K562 (cell line): ENCODE data around the gene PLCB1. TPM values are rescaled to one million over a fixed set of nuclear protein-coding genes. Genes with fewer than 3 reads are reported as not detected.

Source experiments
- ATAC-seq: fragments of 200-7000 bp; cut with Tn5 transposase; 3 replicates; pipeline ENCODE4 v1.9.1; 2020; ENCODE audit warnings: moderate library complexity
- BruUV-seq: library from RNA; stranded (reverse); fragments of 400-500 nt; replicated peaks from 2 replicates; lab custom pipeline; 2021; lab: Mats Ljungman, UMichigan
- CTCF ChIA-PET: fragments of 300-600 bp; formaldehyde crosslinking; extraction: SDS; loops from one replicate; lab custom pipeline; 2021; ENCODE audit warnings: low intra/inter-chr PET ratio; lab: Yijun Ruan, JAX
- POLR2A ChIA-PET: fragments of 300-600, 350-650 bp; sonication (Branson Sonifier 250); formaldehyde crosslinking; extraction: SDS; loops from one replicate; lab custom pipeline; 2021; ENCODE audit warnings: antibody characterized with exemption, inconsistent platforms; lab: Yijun Ruan, JAX
- DNase-seq, 4 experiments: peaks; one replicate each; pipeline versions ENCODE4 v3.0.0 to v3.0.0-alpha.2; 2011 to 2018; ENCODE audit warnings: low spot score in 3 of 4, mixed read lengths in 3 of 4; ENCODE audit errors: extremely low read depth in 1 of 4
- FAIRE-seq: peaks from 2 replicates; lab custom pipeline; 2011; peaks lifted over from hg19 to GRCh38; lab: Jason Lieb, UNC
- H2AFZ ChIP-seq: 2 replicates; pipeline ENCODE4 v1.6.0; 2011; ENCODE audit warnings: low read depth, low read length, control low read depth, inconsistent platforms
- H3K27ac ChIP-seq: fragments of 200-600 bp; 3 replicates; pipeline ENCODE4 v1.8.0; 2011; ENCODE audit warnings: low read depth, mild to moderate bottlenecking, control low read depth, inconsistent platforms, low read length, moderate library complexity, mixed read lengths; ENCODE audit errors: extremely low read depth
- H3K27me3 ChIP-seq, 2 experiments: fragments of 300-600 bp in 1 of 2; 2 replicates in 1 of 2; 3 replicates in 1 of 2; pipeline versions ENCODE4 v1.6.0 to v1.8.0; 2011; ENCODE audit warnings: inconsistent platforms in 2 of 2, low read length in 2 of 2, mild to moderate bottlenecking in 1 of 2, mixed read lengths in 1 of 2, moderate library complexity in 1 of 2; ENCODE audit not compliant: control insufficient read depth in 2 of 2, insufficient read depth in 2 of 2
- H3K36me3 ChIP-seq: fragments of 300-600 bp; 3 replicates; pipeline ENCODE4 v1.8.0; 2011; ENCODE audit warnings: mild to moderate bottlenecking, low read length, inconsistent platforms; ENCODE audit not compliant: control insufficient read depth, insufficient read depth
- H3K4me1 ChIP-seq, 2 experiments: fragments of 200-600 bp in 1 of 2; replicated peaks in 1 of 2; 2 replicates in 1 of 2; 3 replicates in 1 of 2; pipeline versions ENCODE4 v1.5.1 to v1.8.0; 2011; ENCODE audit warnings: inconsistent platforms in 2 of 2, low read length in 2 of 2, mild to moderate bottlenecking in 1 of 2, mixed read lengths in 1 of 2, moderate library complexity in 1 of 2; ENCODE audit not compliant: control insufficient read depth in 2 of 2, insufficient read depth in 2 of 2
- H3K4me2 ChIP-seq: 2 replicates; pipeline ENCODE4 v1.6.1; 2011; ENCODE audit warnings: low read length, control low read depth, inconsistent platforms, mixed read lengths; ENCODE audit not compliant: insufficient read depth
- H3K4me3 ChIP-seq: fragments of 200-600 bp; sonication (generic), shearing (Covaris generic); 2 replicates; pipeline ENCODE4 v1.5.1; 2016; ENCODE audit warnings: control low read depth, inconsistent platforms
- H3K79me2 ChIP-seq: fragments of 200-600 bp; 3 replicates; pipeline ENCODE4 v1.8.0; 2011; ENCODE audit warnings: low read length, inconsistent platforms; ENCODE audit not compliant: control insufficient read depth, insufficient read depth
- H3K9ac ChIP-seq, 2 experiments: 2 replicates each; pipeline versions ENCODE4 v1.6.0 to v1.6.1; 2011; ENCODE audit warnings: low read depth in 2 of 2, low read length in 2 of 2, control low read depth in 1 of 2, inconsistent platforms in 1 of 2, mild to moderate bottlenecking in 1 of 2, mixed read lengths in 1 of 2; ENCODE audit not compliant: insufficient read depth in 1 of 2
- H3K9me1 ChIP-seq: one replicate; pipeline ENCODE4 v1.6.0; 2011; ENCODE audit warnings: inconsistent platforms, mild to moderate bottlenecking, low read length, moderate library complexity; ENCODE audit not compliant: control insufficient read depth, insufficient read depth
- H3K9me3 ChIP-seq: replicated peaks from 2 replicates; pipeline ENCODE4 v1.5.1; 2011; ENCODE audit warnings: low read depth, low read length, inconsistent platforms; ENCODE audit not compliant: control insufficient read depth, insufficient read depth
- H4K20me1 ChIP-seq: replicated peaks from 2 replicates; pipeline ENCODE4 v1.6.1; 2011; ENCODE audit warnings: low read length, inconsistent platforms, mixed read lengths; ENCODE audit not compliant: control insufficient read depth, insufficient read depth
- ELF2 ChIP-seq: fragments of 250-450 bp; sonication (Bioruptor Pico); IDR thresholded peaks from 2 replicates; pipeline ENCODE4 v1.5.0; 2021; ENCODE audit warnings: mild to moderate bottlenecking
- FOXM1 ChIP-seq, 2 experiments: fragments of 450-650 bp in 1 of 2; sonication (generic) in 1 of 2; formaldehyde crosslinking in 1 of 2; IDR thresholded peaks; 2 replicates each; pipeline versions ENCODE4 v1.6.1 to v1.9.0; 2017 to 2022; ENCODE audit warnings: low read depth in 2 of 2, mild to moderate bottlenecking in 2 of 2, missing genetic modification reagents in 1 of 2, moderate library complexity in 1 of 2
- FOXP1 ChIP-seq: sonication (generic); formaldehyde crosslinking; IDR thresholded peaks from 2 replicates; pipeline ENCODE4 v1.8.0; 2022; ENCODE audit warnings: mild to moderate bottlenecking, missing genetic modification reagents
- HIVEP1 ChIP-seq: fragments of 250-450 bp; sonication (Bioruptor Pico); IDR thresholded peaks from 2 replicates; pipeline ENCODE4 v1.4.0; 2020; ENCODE audit warnings: mild to moderate bottlenecking
- HNRNPH1 ChIP-seq: fragments of 200-400 bp; formaldehyde crosslinking; optimal IDR thresholded peaks from 2 replicates; pipeline ENCODE3; 2017; ENCODE audit warnings: low read depth, mild to moderate bottlenecking, low read length, moderate library complexity
- MXD1 ChIP-seq: fragments of 250-450 bp; sonication (Bioruptor Pico); IDR thresholded peaks from 2 replicates; pipeline ENCODE4 v1.8.0; 2021; ENCODE audit warnings: borderline replicate concordance, mild to moderate bottlenecking, moderate library complexity; ENCODE audit not compliant: poor library complexity, severe bottlenecking
- NFATC3 ChIP-seq: fragments of 450-650 bp; IDR thresholded peaks from 2 replicates; pipeline ENCODE4 v1.6.1; 2017; ENCODE audit warnings: mild to moderate bottlenecking
- RBM17 ChIP-seq: fragments of 200-400 bp; formaldehyde crosslinking; IDR thresholded peaks from 2 replicates; pipeline ENCODE4 v1.6.1; 2017; ENCODE audit warnings: low read depth, mild to moderate bottlenecking, low read length, borderline replicate concordance
- RUNX1 ChIP-seq: sonication (generic); IDR thresholded peaks from 2 replicates; pipeline ENCODE4 v1.6.1; 2016; ENCODE audit warnings: antibody characterized with exemption, low read depth
- SLC30A9 ChIP-seq: fragments of 250-450 bp; sonication (Bioruptor Pico); IDR thresholded peaks from 2 replicates; pipeline ENCODE4 v1.8.0; 2022; ENCODE audit warnings: mild to moderate bottlenecking, moderate library complexity
- SMC3 ChIP-seq: conservative IDR thresholded peaks from 2 replicates; pipeline ENCODE4 v1.6.1; 2011; ENCODE audit warnings: low read depth, low read length, improper control_type of control experiment; ENCODE audit not compliant: insufficient read depth
- SRSF7 ChIP-seq: fragments of 200-400 bp; formaldehyde crosslinking; optimal IDR thresholded peaks from 2 replicates; pipeline ENCODE3; 2017; ENCODE audit warnings: mild to moderate bottlenecking, low read depth, low read length
- TEAD1 ChIP-seq, 2 experiments: fragments of 450-650 bp in 1 of 2; sonication (generic) in 1 of 2; formaldehyde crosslinking; IDR thresholded peaks; 2 replicates each; pipeline versions ENCODE4 v1.4.0 to v1.8.0; 2020 to 2022; ENCODE audit warnings: mild to moderate bottlenecking in 2 of 2, missing genetic modification reagents in 1 of 2
- THAP7 ChIP-seq: fragments of 250-450 bp; sonication (Bioruptor Pico); IDR thresholded peaks from 2 replicates; pipeline ENCODE4 v1.5.0; 2021
- THRA ChIP-seq: fragments of 450-650 bp; IDR thresholded peaks from 2 replicates; pipeline ENCODE4 v1.6.1; 2017; ENCODE audit warnings: mild to moderate bottlenecking, moderate library complexity
- ZNF212 ChIP-seq: fragments of 450-650 bp; formaldehyde crosslinking; IDR thresholded peaks from 2 replicates; pipeline ENCODE4 v1.4.0; 2020; ENCODE audit warnings: mild to moderate bottlenecking
- ZNF24 ChIP-seq: fragments of 450-650 bp; IDR thresholded peaks from 2 replicates; pipeline ENCODE4 v1.6.1; 2016
- ZNF408 ChIP-seq: fragments of 250-450 bp; sonication (Bioruptor Pico); IDR thresholded peaks from 2 replicates; pipeline ENCODE4 v1.4.0; 2020; ENCODE audit warnings: low read depth, mild to moderate bottlenecking, moderate library complexity
- ZNF717 ChIP-seq: fragments of 250-450 bp; sonication (Bioruptor Pico); IDR thresholded peaks from 2 replicates; pipeline ENCODE4 v1.5.0; 2021
- WGBS: fragments of 100-300 bp; shearing (Covaris generic); methylation state at CpG from one replicate; pipeline ENCODE4 v1.1.6; 2016; ENCODE audit warnings: low coverage, mixed read lengths; ENCODE audit not compliant: insufficient coverage; ENCODE audit errors: missing lambda C conversion rate; 5-methylcytosine and 5-hydroxymethylcytosine counted together
- in situ Hi-C: fragments of 300-500 bp; cut with MboI; formaldehyde crosslinking; loops from 4 replicates; pipeline ENCODE4 v1.15.0; 2018; ENCODE audit warnings: inconsistent platforms, mixed read lengths
- intact Hi-C: fragments of 100-400 bp; cut with micrococcal nuclease; formaldehyde crosslinking; loops from 2 replicates; pipeline ENCODE4 v1.14.2; 2022
- polyA plus RNA-seq, 8 experiments: library from polyadenylated mRNA; depleted of rRNA in 4 of 8; stranded (reverse) in 5 of 8; unstranded in 3 of 8; fragments of >200 nt; fragmentation: Nextera tagmentation in 2 of 8; fragmentation: Illumina TruSeq in 1 of 8; extraction: Ambion mirVana in 2 of 8; extraction: Trizol in 1 of 8; gene quantifications; 2 replicates each; pipeline versions ENCODE4 v1.2.1 to v1.2.3, GENCODE V29; 2011 to 2014; ENCODE audit warnings: inconsistent platforms in 1 of 8, missing spikeins in 1 of 8
- total RNA-seq, 7 experiments: library from RNA; depleted of rRNA in 6 of 7; stranded (reverse); fragments of >200 nt in 6 of 7; fragmentation: Illumina TruSeq in 2 of 7; extraction: Trizol in 2 of 7; gene quantifications; 2 replicates each; pipeline versions ENCODE4 v1.2.1 to v1.2.3, GENCODE V29; 2011 to 2021; ENCODE audit warnings: low replicate concordance in 1 of 7

Gene PLCB1
- total and polyA plus RNA-seq, 9 of the 15 experiments (the other 6 are each of a cell fraction or from before 2014, with no cell fraction given): 0.34 to 3.1 (median 1.3) TPM

DNA sequence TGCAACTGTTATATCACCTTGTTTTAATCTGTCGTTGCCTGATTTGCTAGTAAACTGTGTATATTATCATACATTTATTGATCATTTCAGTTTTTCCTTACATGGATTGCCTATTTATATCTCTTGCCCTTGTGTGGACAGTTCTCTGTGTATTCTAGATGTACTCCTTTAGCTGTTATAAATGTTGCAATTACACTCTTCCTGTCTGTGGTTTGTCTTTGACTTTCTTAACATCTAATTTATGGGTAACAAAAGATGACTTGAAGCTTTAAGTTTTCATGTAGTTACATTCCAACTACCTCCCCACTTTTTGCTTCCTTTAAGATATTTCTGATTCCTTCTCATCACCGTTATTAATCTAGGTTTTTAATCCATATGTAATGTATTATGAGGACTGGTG, 22.6 kb downstream of the PLCB1 start (continued):
- TF ChIP-seq MXD1 (CRISPR knock-in tag): no peak
- no peak for TF ChIP-seq FOXP1 (CRISPR knock-in tag)
- TF ChIP-seq SRSF7: no peak
- TF ChIP-seq ELF2 (CRISPR knock-in tag): no peak
- TF ChIP-seq ZNF212 (CRISPR knock-in tag): no peak
- TF ChIP-seq RBM17: no peak
- TF ChIP-seq SLC30A9 (CRISPR knock-in tag): no peak

DNA sequence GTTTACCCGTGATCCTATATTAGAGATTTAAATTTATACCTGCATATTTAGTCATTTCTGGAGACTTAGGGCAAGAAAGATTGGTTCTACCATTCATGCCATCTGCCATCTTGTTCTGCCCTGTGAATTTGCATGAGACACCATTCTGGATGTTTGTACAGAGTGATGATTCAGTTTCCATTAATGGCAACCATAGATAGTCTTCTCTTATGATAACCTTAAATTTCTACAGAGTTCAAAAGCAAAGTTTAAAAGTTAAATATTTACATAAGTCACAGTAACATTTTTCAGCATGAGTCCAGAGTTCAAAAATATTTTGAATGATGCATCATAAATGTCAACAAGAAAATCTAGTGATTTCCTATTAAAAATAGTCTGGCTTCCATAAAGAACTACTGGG, 23.2 kb downstream of the PLCB1 start:
- Histone ChIP-seq H3K4me1 (no peaks in the 10 kb centered on the region), H3K27me3 (no peaks in the 10 kb centered on the region), H3K9ac (no peak overlapping the region), H3K36me3 (no peaks in the 10 kb centered on the region), H3K4me3 (no peak overlapping the region), H3K9me3 (no peaks in the 10 kb centered on the region), H4K20me1 (no peaks in the 10 kb centered on the region), H2AFZ (no peak overlapping the region), H3K27ac (no peak overlapping the region), H3K4me2 (no peak overlapping the region), H3K79me2 (no peaks in the 10 kb centered on the region), H3K9me1 (no peaks in the 10 kb centered on the region)
- FAIRE-seq (no peak), ATAC-seq (no peak), DNase-seq (no peak)
- intact Hi-C loops: no loop called here
- POLR2A ChIA-PET: no interaction called here
- WGBS: 0% methylated on average over 1 of the region's 1 CpG
- in situ Hi-C loops: no loop called here
- CTCF ChIA-PET: no interaction called here
- no TSS peak for BruUV-seq
- no peak for TF ChIP-seq HIVEP1 (CRISPR knock-in tag)
- TF ChIP-seq THAP7: no peak
- no peak for TF ChIP-seq THRA
- no peak for TF ChIP-seq ZNF24
- TF ChIP-seq ZNF408 (CRISPR knock-in tag): no peak
- TF ChIP-seq NFATC3: no peak
- no peak for TF ChIP-seq HNRNPH1
- TF ChIP-seq TEAD1 (CRISPR knock-in tag; IDR thresholded peaks at IDR 0.05): no peak
- TF ChIP-seq ZNF717 (CRISPR knock-in tag): no peak
- no peak for TF ChIP-seq FOXM1 (IDR thresholded peaks at IDR 0.05; ENCODE audit: low read depth)
- no peak for TF ChIP-seq FOXM1 (CRISPR knock-in tag; IDR thresholded peaks at IDR 0.05; ENCODE audit: low read depth)
- no peak for TF ChIP-seq SMC3
- no peak for TF ChIP-seq RUNX1
